Stimulated activated CD8-positive, alpha-beta memory T cell treated with anti-CD3 and anti-CD28 coated beads, Interleukin-4, amount 100 ng/mL, for 48 hours (primary cell): ENCODE measurements around the gene IGF2.

Source experiments
- DNase-seq: peaks from one replicate; pipeline ENCODE4 v3.0.0-alpha.2; 2020

IGF2 gene

GRCh38 chr11:2122222-2122906 lies 16.8 kb downstream of the IGF2 start:
- no peak for DNase-seq

GRCh38 chr11:2121227-2122130 lies 17.7 kb downstream of the IGF2 start:
- no peak for DNase-seq

GRCh38 chr11:2120359-2121100 lies 18.7 kb downstream of the IGF2 start:
- no peak for DNase-seq

GRCh38 chr11:2118677-2119076 lies 20.5 kb downstream of the IGF2 start:
- no peak for DNase-seq

- DNase-seq, result no peak
These were observed 22.5 kb downstream of the IGF2 start for GRCh38 chr11:2116680-2117079.

- DNase-seq, result no peak
These were observed 23.9 kb downstream of the IGF2 start for GRCh38 chr11:2115308-2115707.

- no peak for DNase-seq
These were observed 24.6 kb downstream of the IGF2 start for GRCh38 chr11:2114430-2115241.

DNA sequence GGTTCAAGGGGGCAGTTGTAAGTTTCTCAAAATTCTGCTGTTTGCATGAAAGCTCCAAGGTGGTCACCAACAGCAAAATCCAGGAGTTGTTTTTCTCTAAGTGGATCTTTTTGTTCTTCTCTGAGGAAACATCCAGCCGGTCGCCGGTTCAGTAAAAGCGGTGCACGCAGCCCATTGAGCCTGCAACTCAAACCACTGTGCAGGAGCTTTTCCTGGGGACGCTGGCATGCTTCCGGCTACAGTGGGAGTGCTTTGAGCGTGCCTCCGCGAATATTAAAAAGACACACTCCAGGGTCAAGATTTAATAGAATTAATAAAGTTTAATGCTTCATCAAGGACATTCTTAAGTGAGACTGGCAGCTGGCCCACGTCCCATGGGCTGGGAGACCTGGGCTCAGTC lies 25.4 kb downstream of the IGF2 start:
- DNase-seq, result no peak

GRCh38 chr11:2110521-2110920 lies 28.7 kb downstream of the IGF2 start:
- no peak for DNase-seq

GRCh38 chr11:2109541-2110019 lies 29.6 kb downstream of the IGF2 start:
- no peak for DNase-seq

GRCh38 chr11:2108675-2109491 lies 30.3 kb downstream of the IGF2 start:
- DNase-seq, result no peak

DNA sequence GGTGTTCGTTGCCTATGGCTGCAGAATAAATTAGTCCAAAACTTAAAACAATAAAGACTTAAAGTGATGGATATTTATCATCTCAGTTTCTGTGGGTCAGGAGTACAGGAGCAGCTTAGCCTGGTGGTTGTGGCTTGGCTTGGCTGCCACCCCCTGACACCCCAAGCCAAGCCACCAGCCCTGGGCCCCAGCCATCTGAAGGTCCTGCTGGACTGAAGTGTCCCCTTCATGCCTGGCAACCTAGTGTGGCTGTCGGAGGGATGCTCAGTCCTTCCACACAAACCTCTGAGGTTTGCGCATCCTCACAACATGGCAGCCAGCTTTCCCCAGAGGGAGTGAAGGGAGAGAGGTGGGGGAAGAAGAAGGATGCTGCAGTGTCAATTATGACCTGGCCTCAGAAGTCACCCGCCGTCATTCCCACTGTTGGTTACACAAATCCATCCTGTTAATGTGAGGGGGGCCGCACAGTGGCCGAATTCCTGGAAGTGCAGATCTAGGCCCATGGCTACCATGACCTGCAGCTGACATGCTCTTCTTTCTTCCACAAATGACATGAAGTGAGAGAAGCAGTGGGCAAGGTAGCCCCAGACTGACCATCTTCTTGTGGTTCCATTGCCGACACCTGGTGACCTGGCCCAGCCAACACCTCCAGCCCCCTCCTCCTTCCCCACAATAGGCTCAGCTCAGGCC lies 31.1 kb downstream of the IGF2 start:
- no peak for DNase-seq

GRCh38 chr11:2107521-2107920 lies 31.7 kb downstream of the IGF2 start:
- DNase-seq, result no peak

GRCh38 chr11:2106583-2107209 lies 32.5 kb downstream of the IGF2 start:
- DNase-seq, result no peak

DNA sequence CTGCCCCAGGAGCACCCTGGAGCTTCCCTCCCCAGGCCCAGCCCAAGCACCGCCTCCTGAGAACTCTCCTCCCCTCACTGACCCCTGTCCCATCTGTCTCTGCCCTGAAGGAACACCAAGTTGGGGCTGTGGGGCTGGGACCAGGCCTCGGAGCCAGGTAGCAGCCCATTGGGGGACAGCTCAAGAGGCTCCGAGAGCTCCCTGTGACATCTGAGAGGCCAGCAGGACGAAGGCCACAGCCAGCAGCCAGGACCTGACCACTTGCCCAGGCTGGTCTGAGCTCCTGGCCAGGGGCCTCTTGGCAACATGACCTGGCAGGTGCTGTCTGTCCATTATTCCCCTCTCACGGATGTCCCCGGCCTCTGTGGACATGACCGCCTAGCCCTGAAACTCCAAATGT lies 33.7 kb downstream of the IGF2 start:
- DNase-seq, result no peak

- no peak for DNase-seq
These were observed 34.4 kb downstream of the IGF2 start for GRCh38 chr11:2104524-2105440.

GRCh38 chr11:2103668-2104523 lies 35.3 kb downstream of the IGF2 start:
- DNase-seq, result no peak

GRCh38 chr11:2102883-2103213 lies 36.3 kb downstream of the IGF2 start:
- DNase-seq, result no peak
